ENCODE data around the gene RNU1-1. TPM values are rescaled to one million over a fixed set of nuclear protein-coding genes. Genes with fewer than 3 reads are reported as not detected.
"Not testable (repeated sequence)": the region's sequence is repeated elsewhere in the genome, so short reads cannot be mapped to it uniquely, and the experiment has no call there.

RNU1-1 gene
- total RNA-seq = 34,682 TPM

- DNase-seq = peak; percentile 83
These were observed at the start of gene RNU1-1 for GRCh38 chr1:16514107-16515055. RNU1-1 (minus strand) TSS chr1:16514285.

- not testable (repeated sequence) for DNase-seq
These were observed 47.0 kb upstream of the RNU1-1 start for GRCh38 chr1:16561035-16561434.

DNA sequence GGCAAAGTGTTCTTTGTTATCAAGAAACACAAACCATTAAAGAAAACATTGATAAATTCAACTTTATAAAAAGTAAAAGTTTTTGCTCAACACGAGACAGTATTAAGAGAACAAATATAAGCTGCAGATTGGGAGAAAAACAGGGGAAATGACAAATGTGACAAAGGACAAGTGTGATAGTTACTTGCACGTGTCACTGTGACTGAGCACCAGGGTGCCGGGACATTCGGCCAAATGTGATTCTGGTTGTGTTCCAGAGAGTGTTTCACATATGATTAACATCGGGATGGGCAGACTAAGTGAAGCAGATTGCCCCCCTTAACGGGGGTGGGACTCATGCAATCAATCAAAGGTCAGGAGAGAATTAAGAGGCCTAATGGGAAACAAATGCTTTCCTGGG is 46.4 kb upstream of the RNU1-1 start:
- not testable (repeated sequence) for DNase-seq

DNA sequence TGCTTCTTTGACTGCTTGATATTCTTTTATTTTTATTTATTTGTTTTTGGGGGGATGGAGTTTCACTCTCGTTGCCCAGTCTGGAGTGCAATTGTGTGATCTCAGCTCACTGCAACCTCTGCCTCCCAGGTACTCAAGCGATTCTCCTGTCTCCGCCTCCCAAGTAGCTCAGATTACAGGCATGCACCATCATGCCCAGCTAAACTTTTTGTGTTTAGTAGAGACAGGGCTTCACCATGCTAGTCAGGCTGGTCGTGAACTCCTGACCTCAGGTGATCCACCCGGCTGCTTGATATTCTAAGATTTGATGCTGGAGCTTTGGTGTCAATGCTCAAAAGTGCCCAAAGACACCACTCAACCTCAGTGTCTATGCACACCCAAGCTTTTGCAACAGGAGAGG is 45.6 kb upstream of the RNU1-1 start:
- DNase-seq = not testable (repeated sequence)

DNA sequence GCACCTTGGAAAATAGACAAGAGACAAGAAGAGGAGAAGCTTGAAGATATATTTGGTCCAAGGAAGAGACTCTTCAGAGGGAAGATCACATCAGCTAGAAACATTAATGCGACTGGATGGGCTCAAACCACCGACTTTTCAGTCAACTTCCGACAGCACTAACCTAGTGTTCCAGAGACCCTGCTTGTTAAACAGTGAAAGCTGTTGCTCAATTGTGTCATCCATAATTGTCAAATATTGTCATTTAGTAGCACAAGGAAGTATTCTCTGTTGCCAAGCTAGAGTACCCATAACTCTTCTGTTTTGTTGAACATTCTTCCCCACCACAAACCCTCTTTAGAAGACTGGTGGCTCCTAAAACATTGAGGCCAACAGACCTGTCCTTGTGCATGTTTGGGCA is 42.9 kb upstream of the RNU1-1 start:
- not testable (repeated sequence) for DNase-seq

- DNase-seq = not testable (repeated sequence)
These were observed 39.2 kb upstream of the RNU1-1 start for GRCh38 chr1:16553244-16553643.

GRCh38 chr1:16550212-16550918 is 36.3 kb upstream of the RNU1-1 start:
- not testable (repeated sequence) for DNase-seq

DNA sequence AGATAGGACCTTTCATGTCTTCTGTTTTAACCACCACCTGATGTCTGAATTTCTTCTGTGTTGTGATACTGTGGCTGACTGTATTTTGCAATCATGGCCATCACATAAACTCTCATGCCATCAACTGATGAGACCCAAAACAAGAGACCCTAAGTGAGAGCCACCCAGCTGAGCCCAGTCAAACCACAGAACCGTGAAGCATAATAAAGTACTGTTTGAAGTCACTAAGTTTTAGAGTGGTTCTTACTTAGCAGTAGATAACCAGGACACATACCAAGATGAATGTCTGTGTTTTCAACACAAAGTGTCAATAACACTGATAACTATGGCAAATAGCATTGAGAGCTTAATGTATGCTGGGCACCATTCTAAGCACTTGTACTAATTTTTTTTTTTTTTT is 35.5 kb upstream of the RNU1-1 start:
- not testable (repeated sequence) for DNase-seq

- not testable (repeated sequence) for DNase-seq
These were observed 33.6 kb upstream of the RNU1-1 start for GRCh38 chr1:16547502-16548241.

DNA sequence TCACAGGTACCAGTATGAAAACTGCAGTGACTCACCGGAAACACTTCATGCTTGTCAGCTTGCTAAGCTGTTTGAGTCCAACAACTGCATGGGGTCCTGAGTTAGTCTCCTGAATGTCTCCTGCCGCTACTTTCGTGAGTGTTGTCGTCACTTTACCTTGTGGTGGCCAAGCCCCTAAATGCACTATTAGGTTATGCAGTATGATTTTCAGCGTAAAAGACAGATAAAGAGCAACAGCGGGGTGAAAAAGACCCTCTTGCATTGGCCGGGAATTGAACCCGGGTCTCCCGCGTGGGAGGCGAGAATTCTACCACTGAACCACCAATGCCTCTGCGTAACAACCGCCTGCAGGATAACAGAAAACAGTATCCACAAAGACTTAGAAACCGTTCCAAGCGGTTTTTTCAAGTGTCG is 31.6 kb upstream of the RNU1-1 start:
- DNase-seq = not testable (repeated sequence)

DNA sequence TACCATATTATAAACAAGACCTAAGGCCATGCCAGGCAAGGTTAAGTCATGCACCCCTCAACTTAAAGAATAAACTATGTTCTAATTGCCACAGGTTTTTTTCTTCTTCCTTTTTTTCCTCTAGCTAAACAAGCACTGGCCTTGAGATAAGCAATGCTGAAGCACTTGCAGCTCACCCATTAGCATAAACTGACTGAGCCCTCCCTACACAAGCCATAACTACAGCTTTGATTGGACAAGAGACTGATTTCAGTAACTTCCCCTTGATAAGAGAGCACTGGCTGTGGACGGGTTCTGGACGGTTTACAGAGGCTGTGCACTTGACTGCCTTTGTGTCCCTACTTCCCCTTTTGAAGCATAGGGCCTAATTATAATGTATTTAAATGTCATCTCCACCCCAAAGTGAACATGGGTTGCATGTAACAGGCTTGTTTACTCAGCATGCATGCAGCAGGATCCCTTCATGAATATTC is 26.4 kb upstream of the RNU1-1 start:
- not testable (repeated sequence) for DNase-seq

DNA sequence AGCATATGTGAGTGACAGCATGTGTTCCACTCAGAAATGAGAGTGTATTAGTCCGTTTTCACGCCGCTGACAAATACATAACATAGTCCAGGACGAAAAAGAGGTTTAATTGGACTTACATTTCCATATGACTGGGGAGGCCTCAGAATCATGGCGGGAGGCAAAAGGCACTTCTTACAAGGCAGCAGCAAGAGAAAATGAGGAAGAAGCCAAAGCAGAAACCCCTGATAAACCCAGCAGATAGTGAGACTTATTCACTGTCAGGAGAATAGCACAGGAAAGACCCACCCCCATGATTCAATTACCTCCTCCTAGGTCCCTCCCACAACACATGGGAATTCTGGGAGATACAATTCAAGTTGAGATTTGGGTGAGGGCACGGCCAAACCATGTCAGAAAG is 23.4 kb upstream of the RNU1-1 start:
- not testable (repeated sequence) for DNase-seq

- not testable (repeated sequence) for DNase-seq
These were observed 22.7 kb upstream of the RNU1-1 start for GRCh38 chr1:16536796-16537195.

DNA sequence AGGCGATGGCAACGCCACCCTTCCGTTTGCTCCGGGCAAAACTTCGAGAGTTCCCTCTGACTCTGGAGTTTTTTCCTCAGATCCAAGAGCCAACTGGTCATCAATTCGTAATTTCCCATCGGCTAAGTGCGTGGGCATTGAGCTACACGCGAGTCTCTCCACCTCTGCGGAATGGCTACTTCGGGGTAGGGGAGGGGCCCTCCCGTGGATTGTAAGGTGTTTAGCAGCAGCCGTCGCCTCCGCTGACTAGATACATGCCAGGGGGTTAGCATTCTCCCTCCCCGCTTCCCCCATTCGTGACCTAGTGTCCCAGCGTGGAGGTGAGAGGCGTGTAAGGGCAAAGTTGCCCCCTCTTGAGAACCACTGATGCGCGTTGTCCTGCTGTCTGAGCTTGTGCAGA is 21.8 kb upstream of the RNU1-1 start:
- DNase-seq = not testable (repeated sequence)

GRCh38 chr1:16535487-16535886 is 21.4 kb upstream of the RNU1-1 start:
- not testable (repeated sequence) for DNase-seq

DNA sequence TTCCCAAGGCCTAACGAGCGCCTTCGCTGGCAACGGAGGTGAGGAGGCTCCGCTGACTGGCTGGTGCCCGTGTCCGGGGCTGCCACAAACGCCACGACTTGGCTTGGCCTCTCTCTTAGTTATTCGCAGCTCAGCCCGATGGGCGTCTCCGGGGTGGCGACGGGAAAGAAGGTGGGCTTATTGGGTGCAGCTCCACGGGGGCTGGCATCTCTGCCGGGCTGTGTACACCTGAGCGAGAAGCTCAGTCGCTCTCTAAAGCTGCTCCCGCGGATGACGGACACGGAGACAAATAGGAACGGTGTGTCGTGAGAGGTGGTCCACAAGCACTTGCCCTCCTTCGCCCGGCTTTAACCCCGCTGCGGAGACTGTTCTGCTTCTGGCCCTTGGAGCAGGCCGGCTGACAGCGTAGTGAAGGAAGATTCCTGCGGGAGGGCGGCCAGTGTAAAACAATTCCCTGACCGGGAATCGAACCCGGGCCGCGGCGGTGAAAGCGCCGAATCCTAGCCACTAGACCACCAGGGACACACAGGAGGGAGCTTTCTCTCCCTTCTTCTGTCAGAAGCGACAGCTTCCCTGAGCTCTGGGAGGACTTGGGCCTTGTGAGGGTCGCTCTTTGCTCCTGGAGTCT is 20.9 kb upstream of the RNU1-1 start:
- DNase-seq = not testable (repeated sequence)

DNA sequence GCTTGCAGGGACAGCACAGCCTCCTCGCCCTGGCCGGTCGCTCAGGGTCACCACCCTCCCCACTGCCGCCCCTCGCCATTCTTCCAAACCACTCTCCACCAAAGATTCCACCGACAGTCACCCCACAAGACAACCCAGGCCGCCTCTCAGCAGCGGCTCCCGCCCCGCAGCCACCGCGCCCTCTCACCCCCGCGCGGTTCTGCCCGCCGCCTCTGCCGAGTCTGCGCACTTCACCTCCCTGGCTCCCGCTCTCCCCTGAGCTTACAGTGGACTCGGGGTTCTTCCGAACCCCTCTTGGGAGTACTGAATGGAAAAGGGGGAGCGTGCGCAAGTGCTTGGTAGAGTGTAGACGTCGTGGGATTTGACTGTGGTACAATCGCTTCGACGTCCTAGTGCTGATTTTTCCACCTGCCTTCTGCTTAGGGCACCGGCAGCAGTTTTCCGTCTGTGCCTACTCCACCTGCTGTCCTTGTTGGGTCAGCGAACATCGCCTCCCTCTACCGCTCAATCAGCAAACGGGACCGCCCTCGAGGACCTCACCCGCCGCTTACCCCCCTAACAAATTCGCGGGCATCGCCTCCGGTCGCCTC is 20.2 kb upstream of the RNU1-1 start:
- DNase-seq = not testable (repeated sequence)

DNA sequence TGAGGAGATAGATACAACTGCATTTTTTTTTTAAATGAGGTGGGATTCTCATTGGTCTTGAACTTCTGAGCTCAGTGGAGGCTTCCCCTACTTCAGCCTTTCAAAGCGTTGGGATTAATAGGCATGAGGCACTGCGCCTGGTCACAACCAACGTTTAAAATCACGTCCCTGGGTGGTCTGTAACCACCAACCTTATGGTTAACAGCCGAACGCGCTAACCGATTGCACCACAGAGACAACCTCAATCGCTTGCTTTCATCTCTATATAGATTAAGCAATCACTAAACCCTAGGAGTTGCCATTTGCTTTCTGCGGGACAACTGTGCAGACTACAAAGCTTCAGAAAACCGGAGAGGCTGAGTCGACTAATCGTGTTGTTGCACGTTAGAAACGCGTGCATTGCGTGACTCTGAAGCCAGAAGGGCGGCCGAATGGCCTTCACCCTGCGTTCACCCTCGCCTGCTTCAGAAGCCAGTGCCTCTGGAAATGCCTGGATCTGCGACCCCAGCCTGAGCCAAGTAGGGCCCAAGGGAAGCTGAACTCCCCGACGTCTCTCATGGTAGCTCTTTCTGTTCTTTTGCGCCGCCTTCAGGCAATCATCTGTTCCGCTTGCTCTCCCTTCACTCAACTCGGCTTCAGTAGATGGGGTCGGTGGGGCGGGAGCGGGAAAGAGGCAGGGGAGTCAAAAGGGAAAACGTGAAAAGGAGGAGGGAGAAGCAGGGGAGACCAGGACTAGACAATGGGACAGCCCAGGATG is 18.3 kb upstream of the RNU1-1 start:
- DNase-seq = peak; percentile 10

- DNase-seq = not testable (repeated sequence)
These were observed 14.3 kb upstream of the RNU1-1 start for GRCh38 chr1:16528338-16528737.

DNA sequence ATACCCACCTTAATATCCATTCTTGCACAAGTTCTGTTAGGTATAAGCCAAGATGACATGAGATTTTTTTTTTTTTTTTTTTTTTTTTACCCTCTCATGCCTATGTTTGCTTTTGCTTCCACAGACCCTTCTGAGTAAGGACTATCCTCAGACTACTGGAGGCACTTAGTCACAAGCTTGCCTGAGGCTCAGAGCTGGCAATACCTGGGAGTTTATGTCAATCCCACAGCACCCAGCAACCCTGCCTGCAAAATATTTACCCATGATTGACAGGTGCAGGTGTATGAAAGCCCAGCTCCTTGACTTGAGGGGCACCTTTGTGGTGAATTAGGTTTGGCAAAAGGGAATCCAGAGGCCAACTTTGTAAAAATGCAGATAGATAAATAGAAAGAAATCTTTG is 11.7 kb upstream of the RNU1-1 start:
- not testable (repeated sequence) for DNase-seq

GRCh38 chr1:16521679-16522078 is 7.6 kb upstream of the RNU1-1 start:
- not testable (repeated sequence) for DNase-seq

Measured in skin of body (tissue), 2 donors.